Stomach (tissue), 9 donors: ENCODE results near the gene ANKFN1. TPM values are rescaled to one million over a fixed set of nuclear protein-coding genes. Genes with fewer than 3 reads are reported as not detected.

ENCODE experiments used
- DNase-seq, 2 donors: peaks; one replicate each; pipeline versions ENCODE4 v3.0.0 to v3.0.0-alpha.2; 2013 to 2019
- H3K27ac ChIP-seq, 5 donors: fragments of 200-600 bp in 4 of 5; sonication (generic) in 4 of 5; one replicate each; pipeline ENCODE4 v1.5.1; 2013 to 2019; ENCODE audit warnings: mild to moderate bottlenecking in 1 of 5, moderate library complexity in 1 of 5
- H3K27me3 ChIP-seq, 3 donors: fragments of 200-600 bp; sonication (generic); one replicate each; pipeline ENCODE4 v1.5.1; 2017 to 2019; ENCODE audit warnings: mixed run types in 1 of 3
- H3K36me3 ChIP-seq, 4 donors: fragments of 200-600 bp; sonication (generic); 1 replicate in 3 of 4; 2 replicates in 1 of 4; pipeline ENCODE4 v1.5.1; 2016 to 2019
- H3K4me1 ChIP-seq, 4 donors: fragments of 200-600 bp; sonication (generic); one replicate each; pipeline ENCODE4 v1.5.1; 2016 to 2019
- H3K4me3 ChIP-seq, 4 donors: fragments of 200-600 bp; sonication (generic) in 3 of 4; one replicate each; pipeline ENCODE4 v1.5.1; 2016 to 2019; ENCODE audit warnings: mild to moderate bottlenecking in 1 of 4
- H3K9me3 ChIP-seq, 4 donors: fragments of 200-600 bp; sonication (generic); one replicate each; pipeline ENCODE4 v1.5.1; 2016 to 2019
- EP300 ChIP-seq: sonication (generic); formaldehyde crosslinking; IDR thresholded peaks from one replicate; pipeline ENCODE4 v1.6.1; 2017; ENCODE audit warnings: antibody characterized with exemption
- POLR2A ChIP-seq, 4 donors: fragments of 450-650 bp; IDR thresholded peaks; one replicate each; pipeline ENCODE4 v1.6.1; 2016; ENCODE audit warnings: antibody characterized with exemption in 4 of 4, control low read depth in 2 of 4, mild to moderate bottlenecking in 1 of 4, moderate library complexity in 1 of 4
- POLR2AphosphoS5 ChIP-seq, 3 donors: sonication (generic); formaldehyde crosslinking; IDR thresholded peaks; one replicate each; pipeline ENCODE4 v1.6.1; 2016; ENCODE audit warnings: antibody characterized with exemption in 3 of 3
- WGBS, 5 donors: extraction: QIAGEN DNeasy Blood & Tissue Kit in 3 of 5; methylation state at CpG; one replicate each; pipeline versions ENCODE4 v1.1.5 to v1.1.7; 2013 to 2018; 5-methylcytosine and 5-hydroxymethylcytosine counted together
- intact Hi-C: fragments of 100-400 bp; cut with DNase I; formaldehyde crosslinking; loops from one replicate; pipeline ENCODE4 v1.15.1; 2023; ENCODE audit warnings: low total_unique reads
- polyA plus RNA-seq, 3 donors: library from polyadenylated mRNA; stranded (reverse); fragments of 200-250 nt; gene quantifications; one replicate each; pipeline ENCODE4 v1.2.3, GENCODE V29; 2013
- small RNA-seq, 4 donors: library from RNA; depleted of rRNA; stranded (forward); fragments of <200 nt; gene quantifications; one replicate each; pipeline ENCODE3, GENCODE V24; 2016
- total RNA-seq, 5 donors: library from RNA; depleted of rRNA; stranded (reverse); fragments of >200 nt; gene quantifications; one replicate each; pipeline versions ENCODE4 v1.1.0 to v1.2.3, GENCODE V29; 2014 to 2016
- TF ChIP-seq, protein P1 (sequence below), 7 experiments: fragments of 450-650 bp in 4 of 7; fragments of 200-600 bp in 3 of 7; sonication (generic) in 3 of 7; IDR thresholded peaks; one replicate each; pipeline ENCODE4 v1.5.1; 2016 to 2019; ENCODE audit warnings: antibody characterized with exemption in 7 of 7, control low read depth in 2 of 7, mild to moderate bottlenecking in 1 of 7
- donor health status: healthy with polysubstance abuse.
- donor health status: Bipolar disorder and iron deficiency.
- donor health status: healthy.

ANKFN1 gene
- total and polyA plus RNA-seq, 8 donors, result 0.10 to 2.9 (median 1.3) TPM; not detected in 4

DNA sequence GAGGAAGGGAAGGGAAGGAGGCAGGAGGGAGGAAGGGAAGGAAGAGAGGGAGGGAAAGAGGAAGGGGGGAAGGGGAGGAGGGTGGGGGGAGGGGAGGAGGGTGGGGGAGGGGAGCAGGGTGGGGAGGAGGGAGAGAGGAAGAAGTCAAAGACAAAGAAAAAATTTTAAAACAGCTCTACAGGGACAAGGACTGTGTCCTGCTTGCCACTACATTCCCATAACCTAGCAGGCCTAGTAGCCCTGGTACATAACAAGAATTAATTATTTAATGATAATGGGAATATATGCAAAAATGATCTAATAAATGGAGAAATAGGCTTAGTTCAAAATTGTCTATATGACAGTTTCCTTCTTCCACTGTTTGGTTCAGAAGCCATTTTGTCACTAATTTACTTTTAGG lies 392.7 kb downstream of the ANKFN1 start:
- Histone ChIP-seq H3K36me3 (no peaks in the 10 kb centered on the region), H3K4me3 (no peak overlapping the region), H3K9me3 (peaks cover 0 to 7% (median 0%) of the 10 kb centered on the region in 4 donors), H3K27me3 (peaks cover 0 to 4% (median 0%) of the 10 kb centered on the region in 3 donors), H3K4me1 (no peaks in the 10 kb centered on the region), H3K27ac (no peak overlapping the region)
- intact Hi-C loops, result no loop called here
- no peak for DNase-seq
- TF ChIP-seq, protein P1, sequence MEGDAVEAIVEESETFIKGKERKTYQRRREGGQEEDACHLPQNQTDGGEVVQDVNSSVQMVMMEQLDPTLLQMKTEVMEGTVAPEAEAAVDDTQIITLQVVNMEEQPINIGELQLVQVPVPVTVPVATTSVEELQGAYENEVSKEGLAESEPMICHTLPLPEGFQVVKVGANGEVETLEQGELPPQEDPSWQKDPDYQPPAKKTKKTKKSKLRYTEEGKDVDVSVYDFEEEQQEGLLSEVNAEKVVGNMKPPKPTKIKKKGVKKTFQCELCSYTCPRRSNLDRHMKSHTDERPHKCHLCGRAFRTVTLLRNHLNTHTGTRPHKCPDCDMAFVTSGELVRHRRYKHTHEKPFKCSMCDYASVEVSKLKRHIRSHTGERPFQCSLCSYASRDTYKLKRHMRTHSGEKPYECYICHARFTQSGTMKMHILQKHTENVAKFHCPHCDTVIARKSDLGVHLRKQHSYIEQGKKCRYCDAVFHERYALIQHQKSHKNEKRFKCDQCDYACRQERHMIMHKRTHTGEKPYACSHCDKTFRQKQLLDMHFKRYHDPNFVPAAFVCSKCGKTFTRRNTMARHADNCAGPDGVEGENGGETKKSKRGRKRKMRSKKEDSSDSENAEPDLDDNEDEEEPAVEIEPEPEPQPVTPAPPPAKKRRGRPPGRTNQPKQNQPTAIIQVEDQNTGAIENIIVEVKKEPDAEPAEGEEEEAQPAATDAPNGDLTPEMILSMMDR (IDR thresholded peaks at IDR 0.05), result no peak
- TF ChIP-seq POLR2AphosphoS5 (IDR thresholded peaks at IDR 0.05) (no peak), EP300 (no peak), POLR2A (IDR thresholded peaks at IDR 0.05) (no peak)

DNA sequence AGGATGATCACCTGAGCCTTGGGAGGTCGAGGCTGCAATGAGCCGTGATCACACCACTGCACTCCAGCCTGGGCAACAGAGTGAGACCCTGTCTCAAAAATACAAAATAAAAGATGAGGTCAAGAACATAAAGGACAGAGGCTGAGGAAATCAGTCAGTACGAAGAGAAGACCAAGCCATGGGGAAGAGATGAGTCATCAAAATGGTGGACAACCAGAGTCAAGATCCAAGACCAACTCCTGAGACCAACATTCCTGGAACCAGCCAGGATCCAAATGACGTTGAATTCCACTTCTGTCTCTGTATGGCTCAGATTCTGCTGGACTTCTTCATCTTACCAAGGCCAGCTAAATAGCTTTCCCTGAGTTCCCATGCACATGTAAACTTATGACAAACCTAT lies 395.4 kb downstream of the ANKFN1 start:
- DNase-seq, result no peak
- Histone ChIP-seq H3K9me3 (peaks cover 0 to 17% (median 13%) of the 10 kb centered on the region in 4 donors), H3K4me1 (no peaks in the 10 kb centered on the region), H3K4me3 (no peak overlapping the region), H3K36me3 (no peaks in the 10 kb centered on the region), H3K27me3 (no peaks in the 10 kb centered on the region), H3K27ac (no peak overlapping the region)
- no peak for TF ChIP-seq POLR2AphosphoS5 (IDR thresholded peaks at IDR 0.05)
- TF ChIP-seq, protein P1 (IDR thresholded peaks at IDR 0.05), result no peak
- TF ChIP-seq EP300, result no peak
- 73 to 90% (median 86%) methylated on average over 4 of the region's 4 CpGs for WGBS, 5 donors
- intact Hi-C loops, result no loop called here

DNA sequence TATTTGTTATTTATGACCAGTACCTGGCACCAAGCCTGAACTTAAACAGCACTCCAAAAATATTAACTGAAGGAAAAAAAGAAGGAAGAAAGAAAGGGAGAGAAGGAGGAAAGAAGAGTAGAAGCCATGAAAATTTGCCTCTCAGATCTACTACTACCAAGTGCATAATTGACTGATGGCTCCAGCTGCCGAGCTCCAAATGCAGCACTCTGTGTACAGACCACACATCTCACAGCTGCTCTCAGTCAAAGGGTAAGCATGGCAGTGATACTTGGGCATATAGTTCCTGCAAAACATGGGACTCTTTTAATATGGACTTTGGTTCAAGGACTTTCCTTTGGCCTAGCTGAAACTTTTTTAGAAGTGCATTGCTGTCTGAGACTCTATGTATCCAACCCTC lies 396.2 kb downstream of the ANKFN1 start:
- TF ChIP-seq POLR2AphosphoS5 (IDR thresholded peaks at IDR 0.05) (no peak), EP300 (no peak)
- 47 to 67% (median 61%) methylated on average over 1 of the region's 1 CpG for WGBS, 5 donors

DNA sequence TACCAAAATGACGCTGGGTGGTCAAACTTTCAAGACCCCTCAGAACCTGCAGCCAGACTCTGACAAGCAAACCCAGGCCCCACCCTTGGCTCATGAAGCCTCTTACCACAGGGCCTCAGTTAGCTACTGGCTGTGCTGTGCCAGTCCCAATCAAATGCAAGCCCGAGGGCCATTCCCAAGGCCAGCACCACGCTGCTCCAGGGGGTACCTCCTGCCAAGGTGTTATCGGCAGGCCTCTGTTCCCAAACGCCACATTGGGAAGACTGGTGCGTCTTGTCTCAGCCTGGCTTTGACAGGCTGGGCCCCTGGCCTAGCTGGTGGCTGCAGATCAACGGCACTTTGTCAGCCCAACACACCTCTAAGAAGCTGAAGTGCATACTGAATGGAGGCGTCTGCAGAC lies 404.4 kb downstream of the ANKFN1 start:
- H3K9me3 ChIP-seq, result peaks cover 0 to 3% (median under 1%) of the 10 kb centered on the region in 4 donors
- WGBS, 5 donors, result 56 to 76% (median 74%) methylated on average over 4 to 8 of the region's 8 CpGs
- intact Hi-C loops, result no loop called here
- TF ChIP-seq EP300 (no peak), POLR2A (IDR thresholded peaks at IDR 0.05) (no peak), POLR2AphosphoS5 (IDR thresholded peaks at IDR 0.05) (no peak)
- TF ChIP-seq, protein P1 (IDR thresholded peaks at IDR 0.05), result no peak
- H3K27ac ChIP-seq, result no peak overlapping the region
- H3K4me3 ChIP-seq, result no peak overlapping the region
- no peak for DNase-seq
- peaks cover 0 to 5% (median 0%) of the 10 kb centered on the region in 3 donors for H3K27me3 ChIP-seq
- H3K36me3 ChIP-seq, result no peaks in the 10 kb centered on the region
- H3K4me1 ChIP-seq, result no peaks in the 10 kb centered on the region

More for the DNA sequence above, 396.2 kb downstream of the ANKFN1 start:
- DNase-seq, result no peak
- no peak overlapping the region for H3K4me3 ChIP-seq
- no peaks in the 10 kb centered on the region for H3K27me3 ChIP-seq
- intact Hi-C loops, result no loop called here
- H3K4me1 ChIP-seq, result no peaks in the 10 kb centered on the region
- peaks cover 0 to 17% (median 13%) of the 10 kb centered on the region in 4 donors for H3K9me3 ChIP-seq
- no peaks in the 10 kb centered on the region for H3K36me3 ChIP-seq
- H3K27ac ChIP-seq, result no peak overlapping the region

DNA sequence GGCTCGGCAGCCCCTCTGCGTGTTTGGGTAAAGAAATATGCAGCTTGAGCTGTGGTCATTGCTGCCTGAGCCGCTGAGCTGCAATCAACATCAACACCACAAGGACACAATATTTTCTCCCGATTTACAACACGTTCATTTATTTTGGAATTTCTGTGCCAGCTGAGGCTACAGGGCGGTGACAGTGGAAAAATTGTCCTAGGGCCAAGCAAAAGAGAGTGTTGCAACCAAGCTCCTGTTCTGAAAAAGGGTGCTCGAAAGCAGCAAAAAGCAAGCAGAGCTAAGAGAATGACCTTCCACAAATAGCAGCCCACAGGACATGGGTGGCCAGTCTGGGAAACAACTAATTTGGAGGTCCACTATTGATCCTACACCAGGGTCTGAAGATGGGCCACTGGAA lies 404.8 kb downstream of the ANKFN1 start:
- no peaks in the 10 kb centered on the region for H3K36me3 ChIP-seq
- intact Hi-C loops, result no loop called here
- 73 to 89% (median 84%) methylated on average over 7 of the region's 7 CpGs for WGBS, 5 donors

More for the DNA sequence above, 404.8 kb downstream of the ANKFN1 start:
- no peaks in the 10 kb centered on the region for H3K9me3 ChIP-seq
- TF ChIP-seq, protein P1 (IDR thresholded peaks at IDR 0.05), result no peak
- TF ChIP-seq POLR2AphosphoS5 (IDR thresholded peaks at IDR 0.05), result no peak
- no peak for DNase-seq
- H3K4me3 ChIP-seq, result no peak overlapping the region
- peaks cover 0 to 5% (median 0%) of the 10 kb centered on the region in 3 donors for H3K27me3 ChIP-seq
- H3K27ac ChIP-seq, result no peak overlapping the region
- no peaks in the 10 kb centered on the region for H3K4me1 ChIP-seq

Small RNA genes within 50 kb of the gene (small RNA-seq; reads per million reads assigned to genes)
- 0 reads per million in 4 donors for gene AC006600.1
